ENCODE data around the gene TPRKB. TPM values are rescaled to one million over a fixed set of nuclear protein-coding genes. Genes with fewer than 3 reads are reported as not detected.
A peak's percentile ranks its signal among the peaks of the same experiment; 100 is the strongest.

Gene TPRKB
- total RNA-seq, 1 donor from 2014 or later, result 30.6 TPM

DNA sequence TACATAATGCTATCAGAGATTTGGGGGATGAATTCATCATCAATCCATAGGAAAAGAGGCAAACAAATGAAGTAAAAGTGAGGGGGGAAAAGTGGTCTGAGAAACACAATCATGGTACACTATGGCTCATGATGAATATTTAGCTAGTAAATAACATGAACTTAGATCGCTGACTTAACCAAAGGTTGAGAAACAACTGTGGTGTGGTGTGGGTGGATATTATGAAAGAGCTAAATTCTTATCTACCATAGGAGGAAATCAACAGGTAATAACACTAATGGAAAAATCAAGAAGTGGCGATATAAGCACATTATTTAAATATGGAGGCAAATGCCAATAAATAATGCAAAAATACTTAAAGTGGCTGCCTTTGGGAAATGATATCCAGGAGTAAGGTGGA, 12.2 kb upstream of the TPRKB start:
- H3K36me3 ChIP-seq, result peaks cover 45% of the 10 kb centered on the region

DNA sequence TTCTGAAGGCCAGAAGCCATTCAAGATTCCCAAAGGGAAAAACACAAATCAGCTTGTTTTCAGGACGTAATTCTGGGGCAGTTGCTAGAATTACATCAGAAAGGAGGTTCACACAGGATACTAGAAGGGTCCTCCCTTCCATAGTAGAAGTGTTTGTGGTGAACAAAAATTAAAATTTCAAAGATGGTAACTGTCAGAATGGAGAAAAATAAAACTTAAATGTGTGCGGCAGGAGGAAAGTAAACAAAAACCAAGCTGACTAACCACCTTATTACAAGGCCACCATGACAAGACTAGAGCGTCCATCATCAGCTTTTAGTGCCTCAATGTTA, 9.7 kb upstream of the TPRKB start:
- no peak overlapping the region for H3K4me3 ChIP-seq
- TF ChIP-seq, protein P1, sequence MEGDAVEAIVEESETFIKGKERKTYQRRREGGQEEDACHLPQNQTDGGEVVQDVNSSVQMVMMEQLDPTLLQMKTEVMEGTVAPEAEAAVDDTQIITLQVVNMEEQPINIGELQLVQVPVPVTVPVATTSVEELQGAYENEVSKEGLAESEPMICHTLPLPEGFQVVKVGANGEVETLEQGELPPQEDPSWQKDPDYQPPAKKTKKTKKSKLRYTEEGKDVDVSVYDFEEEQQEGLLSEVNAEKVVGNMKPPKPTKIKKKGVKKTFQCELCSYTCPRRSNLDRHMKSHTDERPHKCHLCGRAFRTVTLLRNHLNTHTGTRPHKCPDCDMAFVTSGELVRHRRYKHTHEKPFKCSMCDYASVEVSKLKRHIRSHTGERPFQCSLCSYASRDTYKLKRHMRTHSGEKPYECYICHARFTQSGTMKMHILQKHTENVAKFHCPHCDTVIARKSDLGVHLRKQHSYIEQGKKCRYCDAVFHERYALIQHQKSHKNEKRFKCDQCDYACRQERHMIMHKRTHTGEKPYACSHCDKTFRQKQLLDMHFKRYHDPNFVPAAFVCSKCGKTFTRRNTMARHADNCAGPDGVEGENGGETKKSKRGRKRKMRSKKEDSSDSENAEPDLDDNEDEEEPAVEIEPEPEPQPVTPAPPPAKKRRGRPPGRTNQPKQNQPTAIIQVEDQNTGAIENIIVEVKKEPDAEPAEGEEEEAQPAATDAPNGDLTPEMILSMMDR (IDR thresholded peaks at IDR 0.05; ENCODE audit: borderline replicate concordance), result no peak
- peaks cover 12% of the 10 kb centered on the region for H3K4me1 ChIP-seq
- H3K27me3 ChIP-seq (ENCODE audit: low read depth), result no peaks in the 10 kb centered on the region
- no peak for DNase-seq
- H3K36me3 ChIP-seq, result peaks cover 39% of the 10 kb centered on the region
- H3K9me3 ChIP-seq (replicated peaks), result no peaks in the 10 kb centered on the region
- intact Hi-C loops (cut with micrococcal nuclease), result no loop called here
- peak overlapping the region; percentile 43 for H3K27ac ChIP-seq (replicated peaks)

More for the DNA sequence above, 12.2 kb upstream of the TPRKB start:
- Histone ChIP-seq H3K4me1 (peaks cover 12% of the 10 kb centered on the region), H3K9me3 (replicated peaks) (peaks cover 2% of the 10 kb centered on the region), H3K27me3 (ENCODE audit: low read depth) (no peaks in the 10 kb centered on the region), H3K4me3 (no peak overlapping the region), H3K27ac (replicated peaks) (no peak overlapping the region)
- intact Hi-C loops (cut with micrococcal nuclease), result no loop called here
- TF ChIP-seq, protein P1 (IDR thresholded peaks at IDR 0.05; ENCODE audit: borderline replicate concordance), result no peak
- DNase-seq, result no peak

GRCh38 chr2:73746015-73746876, 9.1 kb upstream of the TPRKB start:
- Histone ChIP-seq H3K27ac (replicated peaks) (peak overlapping the region; percentile 43), H3K9me3 (replicated peaks) (no peaks in the 10 kb centered on the region), H3K27me3 (ENCODE audit: low read depth) (no peaks in the 10 kb centered on the region), H3K4me3 (no peak overlapping the region), H3K4me1 (peaks cover 12% of the 10 kb centered on the region), H3K36me3 (peaks cover 42% of the 10 kb centered on the region)
- TF ChIP-seq, protein P1 (IDR thresholded peaks at IDR 0.05; ENCODE audit: borderline replicate concordance), result no peak
- intact Hi-C loops (cut with micrococcal nuclease), result no loop called here
- DNase-seq, result no peak

- Histone ChIP-seq H3K4me3 (no peak overlapping the region), H3K9me3 (replicated peaks) (no peaks in the 10 kb centered on the region), H3K27ac (replicated peaks) (no peak overlapping the region), H3K4me1 (peaks cover 21% of the 10 kb centered on the region), H3K36me3 (peaks cover 32% of the 10 kb centered on the region), H3K27me3 (ENCODE audit: low read depth) (no peaks in the 10 kb centered on the region)
- TF ChIP-seq, protein P1 (IDR thresholded peaks at IDR 0.05; ENCODE audit: borderline replicate concordance), result no peak
- no peak for DNase-seq
- intact Hi-C loops (cut with micrococcal nuclease), result no loop called here
Measured at GRCh38 chr2:73740767-73741166, 3.6 kb upstream of the TPRKB start.

GRCh38 chr2:73739101-73739500, 2.0 kb upstream of the TPRKB start:
- DNase-seq, result no peak
- no peak overlapping the region for H3K27ac ChIP-seq (replicated peaks)
- no peaks in the 10 kb centered on the region for H3K27me3 ChIP-seq (ENCODE audit: low read depth)
- H3K4me1 ChIP-seq, result peaks cover 26% of the 10 kb centered on the region
- peaks cover 22% of the 10 kb centered on the region for H3K36me3 ChIP-seq
- no peaks in the 10 kb centered on the region for H3K9me3 ChIP-seq (replicated peaks)
- H3K4me3 ChIP-seq, result no peak overlapping the region
- TF ChIP-seq, protein P1 (IDR thresholded peaks at IDR 0.05; ENCODE audit: borderline replicate concordance), result no peak
- intact Hi-C loops (cut with micrococcal nuclease), result no loop called here

All from left ventricle myocardium inferior (tissue), 1 donor.